Measurements from ENCODE around the gene AMER3. TPM values are rescaled to one million over a fixed set of nuclear protein-coding genes. Genes with fewer than 3 reads are reported as not detected.

The AMER3 gene
- total and polyA plus RNA-seq, 2 donors, result under 0.01 to 0.02 TPM

GRCh38 chr2:130744287-130745117 lies 10.8 kb upstream of the AMER3 start:
- no peak overlapping the region for H3K4me3 ChIP-seq (ENCODE audit: low read length in 2 of 2)
- 41% methylated on average over 20 of the region's 20 CpGs for WGBS
- peaks cover 0 to 11% of the 10 kb centered on the region in 2 donors for H3K27me3 ChIP-seq (ENCODE audit: control insufficient read depth in 2 of 2, insufficient read depth in 1 of 2, low read length in 1 of 2)
- no peaks in the 10 kb centered on the region for H3K36me3 ChIP-seq (ENCODE audit: control insufficient read depth in 2 of 2, insufficient read depth in 2 of 2, low read length in 1 of 2)
- H3K9me3 ChIP-seq (ENCODE audit: control insufficient read depth in 2 of 2, insufficient read depth in 1 of 2, low read length in 1 of 2), result no peaks in the 10 kb centered on the region
- DNase-seq (ENCODE audit: low read depth in 6 of 9, low spot score in 9 of 9), result no peak
- no peak overlapping the region for H3K27ac ChIP-seq (ENCODE audit: low read depth in 1 of 2, low read length in 1 of 2)
- H3K4me1 ChIP-seq (ENCODE audit: control insufficient read depth in 2 of 2, insufficient read depth in 2 of 2, low read length in 2 of 2), result no peaks in the 10 kb centered on the region

DNA sequence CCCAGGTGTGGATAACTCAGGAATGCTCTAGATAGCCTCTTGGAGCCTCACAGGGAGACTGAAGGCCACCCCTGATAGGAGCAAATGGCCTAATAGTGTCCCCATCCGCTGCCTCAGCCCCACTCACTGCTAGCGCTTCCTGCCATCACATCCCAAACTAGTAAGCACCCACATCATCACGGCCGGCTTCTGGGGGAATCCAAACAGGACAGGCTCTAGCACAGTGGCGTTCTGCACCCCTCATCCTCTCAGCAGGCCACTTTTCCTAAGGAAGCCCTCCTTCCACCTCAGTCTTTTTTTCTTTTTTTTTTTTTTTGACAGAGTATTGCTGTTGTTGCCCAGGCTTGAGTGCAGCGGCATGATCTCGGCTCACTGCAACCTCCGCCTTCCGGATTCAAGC lies 6.3 kb upstream of the AMER3 start:
- 88% methylated on average over 9 of the region's 9 CpGs for WGBS
- no peak for DNase-seq (ENCODE audit: low read depth in 6 of 9, low spot score in 9 of 9)
- peaks cover 0 to 11% of the 10 kb centered on the region in 2 donors for H3K27me3 ChIP-seq (ENCODE audit: control insufficient read depth in 2 of 2, insufficient read depth in 1 of 2, low read length in 1 of 2)

DNA sequence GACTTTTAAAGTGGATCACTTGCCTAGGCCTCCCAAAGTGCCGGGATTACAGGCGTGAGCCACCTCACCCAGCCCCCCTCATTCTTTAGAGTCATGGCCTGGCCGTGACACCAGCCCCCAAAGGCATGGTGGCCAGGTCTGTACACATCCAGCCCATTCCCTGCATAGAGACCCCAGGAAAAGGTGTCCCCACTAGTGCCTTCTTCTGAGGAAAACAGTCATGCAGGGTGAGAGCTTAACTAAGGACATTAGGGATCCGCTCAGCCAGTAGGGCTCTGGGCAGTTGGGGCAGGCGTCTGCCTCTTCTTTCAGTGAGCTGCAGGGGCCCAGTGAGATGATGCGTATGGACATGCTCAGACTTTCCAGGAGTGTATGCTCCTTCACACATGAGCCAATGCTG lies 5.7 kb upstream of the AMER3 start:
- no peak overlapping the region for H3K4me3 ChIP-seq (ENCODE audit: low read length in 2 of 2)
- 87% methylated on average over 6 of the region's 6 CpGs for WGBS

More for the DNA sequence above, 6.3 kb upstream of the AMER3 start:
- Histone ChIP-seq H3K4me3 (ENCODE audit: low read length in 2 of 2) (no peak overlapping the region), H3K4me1 (ENCODE audit: control insufficient read depth in 2 of 2, insufficient read depth in 2 of 2, low read length in 2 of 2) (no peaks in the 10 kb centered on the region), H3K27ac (ENCODE audit: low read depth in 1 of 2, low read length in 1 of 2) (no peak overlapping the region), H3K9me3 (ENCODE audit: control insufficient read depth in 2 of 2, insufficient read depth in 1 of 2, low read length in 1 of 2) (no peaks in the 10 kb centered on the region), H3K36me3 (ENCODE audit: control insufficient read depth in 2 of 2, insufficient read depth in 2 of 2, low read length in 1 of 2) (no peaks in the 10 kb centered on the region)

DNA sequence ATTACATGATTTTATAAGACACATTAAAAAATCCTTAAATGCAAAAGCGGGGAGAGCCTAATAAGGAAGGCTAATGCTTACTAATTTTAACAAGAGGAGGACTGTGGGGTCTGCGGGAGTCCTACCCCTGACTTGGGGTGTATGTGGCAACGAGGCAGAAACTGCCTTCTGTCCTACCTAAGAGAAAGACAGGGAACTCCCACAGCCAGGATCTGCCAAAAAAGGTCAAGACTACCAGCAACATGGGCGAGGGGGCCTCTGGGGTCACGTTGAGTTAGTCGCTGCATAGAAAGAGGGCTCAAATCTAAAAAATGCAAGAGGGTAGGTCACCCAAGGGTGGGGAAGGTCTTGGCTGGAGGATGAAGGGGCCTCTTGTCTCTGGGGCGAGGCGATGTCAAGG lies 529 bp upstream of the AMER3 start:
- Histone ChIP-seq H3K4me1 (ENCODE audit: control insufficient read depth in 2 of 2, insufficient read depth in 2 of 2, low read length in 2 of 2) (no peaks in the 10 kb centered on the region), H3K36me3 (ENCODE audit: control insufficient read depth in 2 of 2, insufficient read depth in 2 of 2, low read length in 1 of 2) (no peaks in the 10 kb centered on the region), H3K4me3 (ENCODE audit: low read length in 2 of 2) (no peak overlapping the region), H3K27ac (ENCODE audit: low read depth in 1 of 2, low read length in 1 of 2) (no peak overlapping the region), H3K9me3 (ENCODE audit: control insufficient read depth in 2 of 2, insufficient read depth in 1 of 2, low read length in 1 of 2) (no peaks in the 10 kb centered on the region), H3K27me3 (ENCODE audit: control insufficient read depth in 2 of 2, insufficient read depth in 1 of 2, low read length in 1 of 2) (peaks cover 22 to 31% of the 10 kb centered on the region in 2 donors)
- 41% methylated on average over 8 of the region's 8 CpGs for WGBS
- no peak for DNase-seq (ENCODE audit: low read depth in 6 of 9, low spot score in 9 of 9)

More for the DNA sequence above, 5.7 kb upstream of the AMER3 start:
- Histone ChIP-seq H3K36me3 (ENCODE audit: control insufficient read depth in 2 of 2, insufficient read depth in 2 of 2, low read length in 1 of 2) (no peaks in the 10 kb centered on the region), H3K4me1 (ENCODE audit: control insufficient read depth in 2 of 2, insufficient read depth in 2 of 2, low read length in 2 of 2) (no peaks in the 10 kb centered on the region), H3K27ac (ENCODE audit: low read depth in 1 of 2, low read length in 1 of 2) (no peak overlapping the region), H3K27me3 (ENCODE audit: control insufficient read depth in 2 of 2, insufficient read depth in 1 of 2, low read length in 1 of 2) (peaks cover 1 to 6% of the 10 kb centered on the region in 2 donors), H3K9me3 (ENCODE audit: control insufficient read depth in 2 of 2, insufficient read depth in 1 of 2, low read length in 1 of 2) (no peaks in the 10 kb centered on the region)
- no peak for DNase-seq (ENCODE audit: low read depth in 6 of 9, low spot score in 9 of 9)

DNA sequence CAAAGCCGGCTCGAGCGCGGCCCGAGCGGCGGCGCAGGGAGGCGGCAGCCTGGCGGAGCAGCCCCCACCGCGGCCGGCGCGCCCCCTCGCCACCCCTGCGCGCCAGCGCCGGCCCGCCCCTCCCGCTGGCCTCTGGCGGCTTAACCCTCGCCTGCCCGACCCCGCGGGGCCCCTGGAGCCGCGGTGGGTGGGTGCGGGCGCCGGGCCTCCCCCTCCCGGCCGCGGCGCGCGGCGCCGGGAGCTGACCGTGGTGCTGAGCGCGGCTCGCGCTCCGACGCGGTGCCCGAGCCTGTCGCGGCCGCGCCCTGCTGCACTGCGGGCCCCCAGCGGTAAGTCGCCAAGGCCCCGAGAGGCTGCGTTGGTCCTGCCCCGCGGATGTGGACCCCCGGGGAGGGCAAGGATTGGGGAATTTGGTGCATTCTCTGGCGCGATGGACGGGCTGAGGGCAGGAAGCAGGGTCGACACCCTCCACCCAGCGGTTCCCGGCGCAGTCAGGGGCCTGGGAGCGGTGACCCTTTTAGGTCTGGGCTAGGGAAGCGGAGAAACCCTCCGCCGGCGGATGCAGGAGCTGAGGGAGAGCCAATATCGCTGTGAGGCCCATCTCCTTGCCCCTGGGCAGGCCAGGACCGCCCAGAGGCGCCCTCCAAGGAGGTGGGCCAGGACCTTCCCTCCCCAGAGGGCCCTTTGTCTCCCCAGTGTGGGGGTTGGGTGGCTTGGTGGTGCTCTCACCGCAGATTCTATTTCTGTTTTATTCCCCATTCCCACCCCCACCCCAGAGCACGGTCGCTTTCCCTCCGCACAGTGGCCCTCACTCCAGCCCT lies 923 bp downstream of the AMER3 start:
- 3% methylated on average over 80 of the region's 80 CpGs for WGBS
- H3K9me3 ChIP-seq (ENCODE audit: control insufficient read depth in 2 of 2, insufficient read depth in 1 of 2, low read length in 1 of 2), result no peaks in the 10 kb centered on the region
- peak in 5 of 9 donors; percentile 3 to 49 (median 35) for DNase-seq (ENCODE audit: low read depth in 6 of 9, low spot score in 9 of 9)
- H3K4me1 ChIP-seq (ENCODE audit: control insufficient read depth in 2 of 2, insufficient read depth in 2 of 2, low read length in 2 of 2), result no peaks in the 10 kb centered on the region
- H3K27me3 ChIP-seq (ENCODE audit: control insufficient read depth in 2 of 2, insufficient read depth in 1 of 2, low read length in 1 of 2), result peaks cover 22 to 31% of the 10 kb centered on the region in 2 donors
- no peak overlapping the region for H3K27ac ChIP-seq (ENCODE audit: low read depth in 1 of 2, low read length in 1 of 2)
- H3K4me3 ChIP-seq (ENCODE audit: low read length in 2 of 2), result peak overlapping the region in 1 of 2 donors; percentile 29
- H3K36me3 ChIP-seq (ENCODE audit: control insufficient read depth in 2 of 2, insufficient read depth in 2 of 2, low read length in 1 of 2), result no peaks in the 10 kb centered on the region

DNA sequence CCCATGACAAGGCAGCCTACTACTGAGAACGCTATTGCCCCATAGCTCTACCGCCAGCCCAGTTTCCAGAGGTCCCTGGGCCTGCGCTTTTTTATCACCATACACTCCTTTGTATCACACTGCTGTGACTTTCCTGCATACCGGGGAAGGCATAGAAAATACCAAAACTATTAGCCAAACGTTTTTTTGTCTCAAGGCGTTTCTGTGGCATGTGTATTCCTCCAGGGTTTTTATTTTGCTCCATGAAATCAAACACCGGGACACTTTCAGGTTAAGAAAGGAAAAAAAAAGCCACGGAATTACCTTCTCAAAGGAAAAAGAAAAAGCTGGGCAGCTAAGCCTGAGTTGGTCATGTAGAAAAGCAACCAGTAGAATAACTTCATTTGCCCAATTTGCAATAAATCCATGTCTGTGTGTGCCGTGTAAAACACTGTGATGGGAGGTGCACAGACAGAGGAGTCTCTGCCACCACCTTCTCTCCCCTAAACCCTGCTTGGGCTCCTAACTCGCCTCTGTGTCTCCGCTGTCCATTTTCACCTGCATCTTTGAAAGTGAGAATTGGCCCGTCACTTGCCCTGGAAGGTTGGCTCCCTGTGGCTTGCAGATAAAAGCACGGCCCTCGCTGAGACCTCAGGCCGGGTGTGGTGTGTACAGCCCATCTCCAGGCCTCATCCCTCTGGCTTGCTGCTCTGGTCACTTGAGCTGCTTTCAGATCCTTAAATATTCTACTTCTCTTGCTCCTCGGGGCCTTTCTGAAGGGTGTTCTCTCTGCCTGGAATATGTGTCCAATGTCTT lies 1.7 kb downstream of the AMER3 start:
- WGBS, result 40% methylated on average over 16 of the region's 16 CpGs
- H3K9me3 ChIP-seq (ENCODE audit: control insufficient read depth in 2 of 2, insufficient read depth in 1 of 2, low read length in 1 of 2), result no peaks in the 10 kb centered on the region
- no peaks in the 10 kb centered on the region for H3K36me3 ChIP-seq (ENCODE audit: control insufficient read depth in 2 of 2, insufficient read depth in 2 of 2, low read length in 1 of 2)
- DNase-seq (ENCODE audit: low read depth in 6 of 9, low spot score in 9 of 9), result no peak
- no peaks in the 10 kb centered on the region for H3K4me1 ChIP-seq (ENCODE audit: control insufficient read depth in 2 of 2, insufficient read depth in 2 of 2, low read length in 2 of 2)
- no peak overlapping the region for H3K27ac ChIP-seq (ENCODE audit: low read depth in 1 of 2, low read length in 1 of 2)
- peaks cover 22 to 31% of the 10 kb centered on the region in 2 donors for H3K27me3 ChIP-seq (ENCODE audit: control insufficient read depth in 2 of 2, insufficient read depth in 1 of 2, low read length in 1 of 2)
- no peak overlapping the region for H3K4me3 ChIP-seq (ENCODE audit: low read length in 2 of 2)

GRCh38 chr2:130759906-130760753 lies 4.8 kb downstream of the AMER3 start:
- no peak for DNase-seq (ENCODE audit: low read depth in 6 of 9, low spot score in 9 of 9)
- Histone ChIP-seq H3K27me3 (ENCODE audit: control insufficient read depth in 2 of 2, insufficient read depth in 1 of 2, low read length in 1 of 2) (peaks cover 16 to 24% of the 10 kb centered on the region in 2 donors), H3K4me3 (ENCODE audit: low read length in 2 of 2) (no peak overlapping the region), H3K36me3 (ENCODE audit: control insufficient read depth in 2 of 2, insufficient read depth in 2 of 2, low read length in 1 of 2) (no peaks in the 10 kb centered on the region), H3K27ac (ENCODE audit: low read depth in 1 of 2, low read length in 1 of 2) (no peak overlapping the region), H3K9me3 (ENCODE audit: control insufficient read depth in 2 of 2, insufficient read depth in 1 of 2, low read length in 1 of 2) (no peaks in the 10 kb centered on the region), H3K4me1 (ENCODE audit: control insufficient read depth in 2 of 2, insufficient read depth in 2 of 2, low read length in 2 of 2) (no peaks in the 10 kb centered on the region)
- 78% methylated on average over 10 of the region's 10 CpGs for WGBS

Data from thymus (tissue), 11 donors.